Activated CD8-positive, alpha-beta memory T cell treated with anti-CD3 and anti-CD28 coated beads for 36 hours (primary cell): ENCODE results near the gene VGF. TPM values are rescaled to one million over a fixed set of nuclear protein-coding genes. Genes with fewer than 3 reads are reported as not detected.
"Not testable (repeated sequence)": the region's sequence is repeated elsewhere in the genome, so short reads cannot be mapped to it uniquely, and the experiment has no call there.

Experiments used
- CTCF ChIA-PET: fragments of 350-600 bp; sonication (Branson Sonifier 250); formaldehyde crosslinking; loops from one replicate; lab custom pipeline; 2021; ENCODE audit warnings: antibody characterized with exemption; lab: Charles Lee
- POLR2A ChIA-PET: fragments of 350-600 bp; sonication (Branson Sonifier 250); formaldehyde crosslinking; loops from one replicate; lab custom pipeline; 2021; ENCODE audit warnings: antibody characterized with exemption; lab: Charles Lee
- total RNA-seq, 2 experiments: library from RNA; stranded (reverse); gene quantifications; one replicate each; pipeline ENCODE4 v1.2.3, GENCODE V29; 2021

VGF gene
- total RNA-seq, 2 experiments from 2014 or later, result 0.08 to 0.17 TPM

DNA sequence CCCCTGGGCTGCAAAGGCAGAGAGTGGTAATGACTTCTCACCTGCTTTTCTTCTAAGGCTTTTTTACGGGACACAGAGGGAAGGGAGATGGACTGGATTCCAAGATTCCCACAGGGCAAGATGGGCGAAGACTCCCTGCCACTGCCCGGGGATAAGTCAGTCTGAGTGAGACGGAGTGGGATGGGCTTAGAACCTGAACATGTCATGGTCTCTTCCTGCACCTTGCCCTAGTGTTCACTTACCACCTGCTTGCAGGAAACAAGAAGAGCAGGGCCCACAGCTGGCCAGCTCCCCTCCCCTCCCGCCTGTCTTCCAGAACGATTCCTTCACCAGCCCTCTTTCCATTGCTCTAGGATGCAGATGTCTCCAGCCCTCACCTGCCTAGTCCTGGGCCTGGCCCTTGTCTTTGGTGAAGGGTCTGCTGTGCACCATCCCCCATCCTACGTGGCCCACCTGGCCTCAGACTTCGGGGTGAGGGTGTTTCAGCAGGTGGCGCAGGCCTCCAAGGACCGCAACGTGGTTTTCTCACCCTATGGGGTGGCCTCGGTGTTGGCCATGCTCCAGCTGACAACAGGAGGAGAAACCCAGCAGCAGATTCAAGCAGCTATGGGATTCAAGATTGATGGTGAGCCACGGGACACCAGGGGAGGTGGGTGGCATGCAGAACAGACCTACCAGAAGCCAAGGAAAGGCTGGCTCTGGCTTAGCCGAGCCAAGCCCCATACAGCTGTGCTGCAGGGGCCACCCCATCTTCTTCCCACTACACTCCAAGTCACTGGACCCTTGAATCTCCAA lies 37.1 kb downstream of the VGF start:
- ChIA-PET POLR2A (interaction anchor here (0.6 kb wide), 1 partner anchor 237 kb away, joined by 3 read pairs; no protein-coding TSS in a partner anchor), CTCF (interaction anchor here (0.9 to 1.3 kb wide), 4 partner anchors 13 to 155 kb away, joined by 3 to 4 read pairs (median 4); no protein-coding TSS in a partner anchor)

DNA sequence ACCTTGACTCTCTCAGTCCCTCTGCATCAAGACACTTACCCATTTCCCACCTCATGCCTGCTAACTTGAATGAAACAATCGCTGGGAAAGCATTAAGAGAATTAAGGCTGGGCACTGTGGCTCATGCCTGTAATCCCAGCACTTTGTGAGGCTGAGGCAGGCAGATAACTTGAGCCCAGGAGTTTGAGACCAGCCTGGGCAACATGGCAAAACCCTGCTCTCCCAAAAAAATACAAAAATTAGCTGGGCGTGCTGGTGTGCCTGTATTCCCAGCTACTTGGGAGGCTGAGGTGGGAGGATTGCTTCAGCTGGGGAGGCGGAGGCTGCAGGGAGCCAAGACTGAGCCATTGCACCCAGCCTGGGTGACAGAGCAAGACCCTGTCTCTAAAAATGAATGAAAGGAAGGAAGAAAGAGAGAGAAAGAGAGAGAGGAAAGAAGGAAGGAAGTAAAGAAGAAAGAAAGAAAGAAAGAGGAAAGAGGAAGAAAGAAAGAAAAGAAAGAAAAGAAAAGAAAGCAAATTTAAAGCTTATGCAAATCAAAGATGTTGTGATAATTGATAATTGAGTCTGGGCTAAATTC lies 37.8 kb downstream of the VGF start:
- CTCF ChIA-PET, result interaction anchor here (0.9 to 1.3 kb wide), 4 partner anchors 13 to 50 kb away, joined by 3 to 4 read pairs (median 4); no protein-coding TSS in a partner anchor
- POLR2A ChIA-PET, result interaction anchor here (0.6 kb wide), 1 partner anchor 236 kb away, joined by 3 read pairs; no protein-coding TSS in a partner anchor

DNA sequence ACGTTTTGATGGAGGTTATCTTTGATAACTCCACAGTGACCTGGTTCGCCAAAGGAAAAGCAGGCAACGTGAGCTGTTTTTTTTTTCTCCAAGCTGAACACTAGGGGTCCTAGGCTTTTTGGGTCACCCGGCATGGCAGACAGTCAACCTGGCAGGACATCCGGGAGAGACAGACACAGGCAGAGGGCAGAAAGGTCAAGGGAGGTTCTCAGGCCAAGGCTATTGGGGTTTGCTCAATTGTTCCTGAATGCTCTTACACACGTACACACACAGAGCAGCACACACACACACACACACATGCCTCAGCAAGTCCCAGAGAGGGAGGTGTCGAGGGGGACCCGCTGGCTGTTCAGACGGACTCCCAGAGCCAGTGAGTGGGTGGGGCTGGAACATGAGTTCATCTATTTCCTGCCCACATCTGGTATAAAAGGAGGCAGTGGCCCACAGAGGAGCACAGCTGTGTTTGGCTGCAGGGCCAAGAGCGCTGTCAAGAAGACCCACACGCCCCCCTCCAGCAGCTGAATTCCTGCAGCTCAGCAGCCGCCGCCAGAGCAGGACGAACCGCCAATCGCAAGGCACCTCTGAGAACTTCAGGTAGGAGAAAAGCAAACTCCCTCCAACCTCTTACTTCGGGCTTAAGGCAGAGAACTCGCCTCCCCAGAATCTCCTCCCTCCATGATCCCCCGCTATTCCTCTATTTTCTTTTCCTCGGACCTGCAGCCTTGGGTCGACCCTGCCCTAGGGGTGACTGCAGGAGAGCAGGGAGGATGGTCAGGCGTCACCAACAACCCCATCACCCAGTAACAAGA lies 38.5 kb downstream of the VGF start, which contains the start of gene SERPINE1:
TSS of gene SERPINE1 (plus strand) at position 454 of the 809 bp plus-strand sequence. CDS start 1,290 bp downstream, outside the sequence.
- POLR2A ChIA-PET, result no interaction called here

DNA sequence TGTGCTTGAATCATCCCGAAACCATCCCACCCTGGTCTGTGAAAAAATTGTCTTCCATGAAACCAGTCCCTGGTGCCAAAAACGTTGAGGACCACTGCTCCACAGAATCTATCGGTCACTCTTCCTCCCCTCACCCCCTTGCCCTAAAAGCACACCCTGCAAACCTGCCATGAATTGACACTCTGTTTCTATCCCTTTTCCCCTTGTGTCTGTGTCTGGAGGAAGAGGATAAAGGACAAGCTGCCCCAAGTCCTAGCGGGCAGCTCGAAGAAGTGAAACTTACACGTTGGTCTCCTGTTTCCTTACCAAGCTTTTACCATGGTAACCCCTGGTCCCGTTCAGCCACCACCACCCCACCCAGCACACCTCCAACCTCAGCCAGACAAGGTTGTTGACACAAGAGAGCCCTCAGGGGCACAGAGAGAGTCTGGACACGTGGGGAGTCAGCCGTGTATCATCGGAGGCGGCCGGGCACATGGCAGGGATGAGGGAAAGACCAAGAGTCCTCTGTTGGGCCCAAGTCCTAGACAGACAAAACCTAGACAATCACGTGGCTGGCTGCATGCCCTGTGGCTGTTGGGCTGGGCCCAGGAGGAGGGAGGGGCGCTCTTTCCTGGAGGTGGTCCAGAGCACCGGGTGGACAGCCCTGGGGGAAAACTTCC lies 39.2 kb downstream of the VGF start:
- POLR2A ChIA-PET, result interaction anchor here (0.6 kb wide), 1 partner anchor 33 kb away, joined by 5 read pairs; no protein-coding TSS in a partner anchor
- CTCF ChIA-PET, result interaction anchor here (1.3 to 2.6 kb wide), 3 partner anchors 18 to 92 kb away, joined by 4 to 11 read pairs (median 4); partner anchors contain the start of gene ZNHIT1

More for the DNA sequence above, 38.5 kb downstream of the VGF start, which contains the start of gene SERPINE1:
- CTCF ChIA-PET, result interaction anchor here (1.3 to 2.6 kb wide), 3 partner anchors 17 to 91 kb away, joined by 4 to 11 read pairs (median 4); partner anchors contain the start of gene ZNHIT1

DNA sequence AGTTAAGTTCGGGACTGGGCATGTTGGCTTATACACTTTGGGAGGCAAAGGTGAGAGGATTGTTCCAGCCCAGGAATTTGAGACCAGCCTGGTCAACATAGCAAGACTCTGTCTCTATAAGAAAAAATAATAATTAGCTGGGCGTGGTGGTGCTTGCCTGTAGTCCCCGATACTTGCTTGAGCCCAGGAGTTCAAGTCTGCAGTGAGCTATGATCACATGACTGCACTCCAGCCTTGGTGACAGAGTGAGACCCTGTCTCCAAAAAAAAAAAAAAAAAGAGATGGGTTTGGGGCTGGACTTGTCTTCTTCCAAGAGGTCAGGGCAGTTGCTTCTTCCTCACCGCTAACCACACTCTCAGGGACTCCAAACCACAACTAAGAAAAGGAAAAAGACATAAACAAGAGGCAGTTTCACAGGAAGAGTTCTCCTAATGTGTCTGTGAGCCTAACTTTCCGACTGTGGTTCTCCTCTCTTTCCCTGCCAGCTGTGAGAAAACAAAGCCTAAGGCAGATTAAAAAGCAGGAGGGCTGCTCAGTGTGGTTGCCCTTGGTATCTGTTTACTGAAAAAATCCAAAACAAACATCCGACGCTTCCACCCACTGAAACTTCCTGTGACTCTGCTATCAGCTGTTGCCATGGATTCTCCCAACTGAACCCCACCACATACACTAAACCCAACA lies 40.9 kb downstream of the VGF start:
- POLR2A ChIA-PET, result no interaction called here
- CTCF ChIA-PET, result interaction anchor here (0.6 to 2.6 kb wide), 3 partner anchors 19 to 47 kb away, joined by 5 to 11 read pairs (median 7); no protein-coding TSS in a partner anchor

DNA sequence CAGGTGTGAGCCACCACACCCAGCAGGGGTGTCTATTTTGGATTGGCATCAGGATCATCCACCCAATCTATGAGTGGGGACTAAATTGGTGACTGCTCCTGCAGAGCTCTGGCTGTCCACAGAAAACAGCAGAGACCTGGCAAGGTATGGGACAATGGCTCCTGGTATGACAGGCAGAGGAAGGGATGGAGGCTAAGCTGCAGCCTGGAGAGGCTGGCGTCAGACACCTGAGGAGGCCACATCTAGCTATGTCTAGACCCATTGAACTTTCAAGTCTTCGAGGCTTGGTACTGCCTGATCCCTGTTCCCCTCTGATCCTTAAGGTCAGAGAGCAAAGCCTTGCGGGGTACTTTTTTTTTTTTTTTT lies 41.7 kb downstream of the VGF start:
- CTCF ChIA-PET, result interaction anchor here (0.6 to 1.7 kb wide), 4 partner anchors 20 to 226 kb away, joined by 3 to 7 read pairs (median 3); no protein-coding TSS in a partner anchor
- POLR2A ChIA-PET, result no interaction called here

DNA sequence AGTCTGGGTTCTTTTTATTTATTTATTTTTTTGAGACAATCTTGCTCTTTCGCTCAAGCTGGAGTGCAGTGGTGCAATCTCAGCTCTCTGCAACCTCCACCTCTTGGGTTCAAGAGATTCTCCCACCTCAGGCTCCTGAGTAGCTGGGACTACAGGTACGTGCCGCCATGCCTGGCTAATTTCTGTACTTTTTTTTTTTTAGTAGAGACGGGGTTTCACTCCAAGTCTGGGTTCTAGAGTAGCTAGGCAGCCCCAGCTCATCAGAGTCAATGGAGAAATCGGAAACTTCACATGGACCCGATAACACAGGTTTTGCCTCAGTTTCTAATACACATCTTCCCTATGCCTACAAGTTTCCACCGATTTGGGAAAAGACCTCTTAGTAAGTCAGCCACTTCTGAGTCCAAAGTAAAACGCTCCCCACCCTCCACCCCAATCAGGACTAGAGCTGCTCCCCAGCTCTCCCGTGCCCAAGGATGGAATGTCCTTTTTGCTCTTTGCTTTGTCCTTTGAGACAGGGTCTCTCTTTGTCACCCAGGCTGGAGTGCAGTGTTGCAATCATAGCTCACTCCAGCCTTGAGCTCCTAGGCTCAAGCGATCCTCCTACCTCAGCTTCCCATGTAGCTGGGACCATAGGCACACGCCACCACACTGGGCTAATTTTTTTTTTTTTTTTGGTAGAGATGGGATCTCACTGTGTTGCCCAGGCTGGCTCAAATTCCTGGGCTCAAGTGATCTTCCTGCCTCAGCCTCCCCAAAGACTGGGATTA lies 42.3 kb downstream of the VGF start:
- POLR2A ChIA-PET, result no interaction called here
- CTCF ChIA-PET, result interaction anchor here (0.6 to 1.7 kb wide), 5 partner anchors 21 to 225 kb away, joined by 3 to 7 read pairs (median 3); no protein-coding TSS in a partner anchor

DNA sequence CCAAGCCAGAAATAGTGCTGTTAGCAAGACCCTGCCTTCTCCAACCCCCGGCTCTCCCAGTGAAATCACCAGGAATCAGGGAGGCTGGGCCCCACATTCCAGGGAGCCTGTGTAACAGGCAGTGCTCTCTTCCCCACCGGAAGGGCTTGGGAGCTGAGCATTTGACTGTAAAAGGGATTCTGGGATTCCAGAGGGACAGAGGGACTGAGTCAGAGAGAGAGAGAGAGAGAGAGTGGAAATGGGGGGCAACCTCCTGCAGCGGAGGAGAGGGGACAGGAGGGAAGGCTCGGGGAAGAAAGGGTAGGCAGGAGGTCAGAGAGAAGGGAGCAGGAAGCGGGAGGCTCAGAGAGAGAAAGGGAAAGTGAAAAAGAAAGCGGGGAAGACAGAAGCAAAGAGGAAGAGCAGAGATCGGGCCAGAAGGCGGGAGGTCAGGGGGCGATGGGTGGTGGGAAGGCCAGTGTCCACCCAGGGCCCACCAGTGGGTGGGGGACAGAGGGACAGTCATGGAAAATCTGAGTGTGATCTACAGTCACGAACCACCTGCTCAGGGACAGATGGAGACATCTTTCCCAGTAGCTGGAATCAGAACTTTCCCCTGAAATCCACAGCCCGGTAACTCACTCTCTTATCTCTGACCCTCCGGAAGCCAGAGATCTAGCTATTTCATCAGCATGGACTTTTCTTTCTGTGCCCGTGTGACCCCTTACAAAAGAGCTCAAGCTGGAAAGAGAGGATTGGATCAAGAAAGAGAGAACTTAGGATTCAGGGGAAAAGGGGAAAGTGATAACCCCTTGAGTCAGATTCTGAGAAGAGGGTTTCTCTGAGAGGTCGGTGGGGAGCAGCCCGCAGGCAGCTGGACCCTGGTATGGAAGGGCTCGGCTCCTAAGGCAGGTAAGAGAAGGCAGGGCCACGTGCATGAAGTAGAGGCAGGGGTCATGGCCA lies 43.1 kb downstream of the VGF start:
- ChIA-PET POLR2A (no interaction called here), CTCF (interaction anchor here (1.1 to 1.7 kb wide), 4 partner anchors 22 to 224 kb away, joined by 3 to 7 read pairs (median 3); no protein-coding TSS in a partner anchor)

DNA sequence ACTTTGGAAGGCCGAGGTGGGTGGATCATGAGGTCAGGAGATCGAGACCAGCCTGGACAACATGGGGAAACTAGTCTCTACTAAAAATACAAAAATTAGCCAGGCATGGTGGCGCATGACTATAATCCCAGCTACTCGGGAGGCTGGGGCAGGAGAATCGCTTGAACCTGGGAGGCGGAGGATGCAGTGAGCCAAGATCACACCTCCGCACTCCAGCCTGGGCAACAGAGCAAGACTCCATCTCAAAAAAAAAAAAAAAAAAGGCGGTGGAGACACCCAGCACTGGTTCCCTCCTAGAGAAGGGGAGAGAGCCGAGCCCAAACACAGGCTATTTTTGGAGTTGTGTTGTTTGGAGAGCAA lies 43.8 kb downstream of the VGF start:
- POLR2A ChIA-PET, CTCF ChIA-PET: not testable (repeated sequence)

DNA sequence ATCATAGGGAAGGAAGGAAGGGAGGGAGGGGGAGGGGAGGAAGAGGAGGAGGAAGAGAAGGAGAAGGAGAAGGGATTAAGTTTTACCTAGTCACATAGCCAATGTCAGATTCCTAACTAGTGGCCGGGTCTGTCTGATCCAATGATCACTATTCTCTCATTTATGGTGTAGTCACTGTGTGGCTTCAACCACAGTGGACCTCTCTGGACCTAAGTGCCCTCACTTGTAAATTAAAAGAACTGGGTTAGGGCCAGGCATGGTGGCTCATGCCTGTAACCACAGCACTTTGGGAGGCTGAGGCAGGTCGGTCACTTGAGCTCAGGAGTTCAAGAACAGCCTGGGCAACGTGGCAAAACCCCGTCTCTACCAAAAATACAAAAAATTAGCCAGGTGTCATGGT lies 45.1 kb downstream of the VGF start:
- ChIA-PET CTCF (no interaction called here), POLR2A (no interaction called here)

DNA sequence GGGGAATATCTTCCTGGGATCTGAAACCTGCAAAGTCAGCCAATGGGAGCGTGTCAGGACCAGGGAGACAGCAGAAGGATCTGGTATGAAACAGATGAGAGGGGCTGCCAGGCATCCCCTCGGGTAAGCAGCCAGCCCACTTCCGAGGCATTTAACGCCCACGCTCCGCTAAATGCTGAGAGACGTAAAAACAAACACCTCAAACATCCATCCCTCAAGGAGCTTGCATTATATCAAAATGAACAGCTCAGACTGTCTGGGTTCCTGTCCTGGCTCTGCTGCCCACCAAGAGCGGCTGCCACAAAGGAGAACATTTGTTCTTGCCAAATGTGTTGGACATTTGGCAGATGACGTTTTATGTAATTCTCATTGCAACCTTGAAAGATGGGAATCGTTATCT lies 45.5 kb downstream of the VGF start:
- POLR2A ChIA-PET, result no interaction called here
- CTCF ChIA-PET, result no interaction called here

DNA sequence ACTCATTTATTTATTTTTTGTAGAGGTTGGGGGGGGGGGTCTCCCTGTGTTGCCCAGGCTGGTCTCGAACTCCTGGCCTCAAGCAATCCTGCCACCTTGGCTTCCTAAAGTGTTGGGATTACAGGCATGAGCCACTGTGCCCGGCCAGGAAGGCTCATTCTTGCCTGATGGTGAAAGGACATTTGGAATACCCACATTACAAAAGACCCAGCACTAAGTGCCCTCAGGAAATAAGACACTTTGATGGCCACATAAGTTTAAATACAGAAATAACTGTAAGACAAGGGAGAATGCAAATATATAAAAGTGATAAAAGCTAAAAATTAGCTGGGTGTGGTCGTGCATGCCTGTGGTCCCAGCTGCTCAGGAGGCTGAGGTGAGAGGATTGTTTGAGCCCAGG lies 46.5 kb downstream of the VGF start:
- ChIA-PET POLR2A (no interaction called here), CTCF (interaction anchor here (0.6 to 0.7 kb wide), 2 partner anchors 136 to 321 kb away, joined by 3 to 5 read pairs; no protein-coding TSS in a partner anchor)

DNA sequence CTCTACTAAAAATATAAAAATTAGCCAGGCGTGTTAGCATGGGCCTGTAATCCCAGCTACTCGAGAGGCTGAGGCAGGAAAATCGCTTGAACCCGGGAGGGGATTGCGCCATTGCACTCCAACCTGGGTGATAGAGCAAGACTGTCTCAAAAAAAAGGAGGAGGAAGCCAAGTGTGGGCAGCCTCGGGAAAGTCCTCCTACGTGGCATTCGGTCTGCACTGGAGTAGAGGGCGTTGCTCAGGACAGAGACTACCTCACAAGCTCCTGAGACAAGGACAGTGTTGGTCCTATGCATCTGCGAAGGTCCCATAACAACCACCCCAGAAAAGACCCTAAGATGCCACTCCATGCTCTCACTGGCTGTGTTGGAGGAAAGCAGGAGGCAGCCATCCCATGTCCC lies 48.5 kb downstream of the VGF start:
- ChIA-PET CTCF (interaction anchor here (0.5 to 0.7 kb wide), 3 partner anchors 9 to 30 kb away, joined by 3 to 4 read pairs (median 3); no protein-coding TSS in a partner anchor), POLR2A (no interaction called here)

DNA sequence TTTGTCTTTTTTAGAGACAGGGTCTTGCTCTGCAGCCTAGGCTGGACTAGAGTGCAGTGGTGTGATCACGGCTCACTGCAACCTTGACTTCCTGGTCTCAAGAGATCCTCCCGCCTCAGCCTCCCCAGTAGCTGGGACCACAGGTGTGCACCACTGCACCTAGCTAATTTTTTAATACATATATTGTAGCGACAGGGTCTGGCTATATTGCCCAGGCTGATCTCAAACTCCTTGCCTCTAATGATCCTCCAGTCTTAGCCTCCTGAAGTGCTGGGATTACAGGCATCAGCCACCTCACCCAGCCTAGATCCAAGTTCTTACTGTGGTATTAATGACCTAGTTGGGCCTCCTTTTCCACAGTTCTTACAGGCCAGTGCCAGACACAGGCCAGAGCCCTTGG lies 50.2 kb downstream of the VGF start:
- CTCF ChIA-PET, result no interaction called here
- POLR2A ChIA-PET, result no interaction called here

DNA sequence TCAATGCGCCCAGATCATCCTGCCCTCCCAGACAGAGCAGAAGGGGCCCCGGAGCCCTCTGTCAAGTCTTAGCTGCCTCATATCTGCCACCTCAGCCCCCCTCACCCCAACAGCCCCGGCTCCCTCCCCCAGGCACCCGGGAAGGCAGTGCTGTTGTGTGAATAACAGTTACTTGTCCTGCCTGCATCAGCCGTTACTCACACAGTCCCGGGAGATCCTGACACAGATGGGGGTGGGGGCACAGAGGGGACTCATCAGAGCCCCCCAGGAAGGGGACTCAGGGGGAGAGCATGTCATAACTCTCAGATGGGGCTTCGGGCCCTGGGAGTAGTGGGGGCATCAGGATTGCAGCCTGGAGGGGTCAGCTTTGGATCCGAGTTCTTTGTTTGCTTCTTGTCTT lies 50.9 kb downstream of the VGF start:
- CTCF ChIA-PET, result no interaction called here

DNA sequence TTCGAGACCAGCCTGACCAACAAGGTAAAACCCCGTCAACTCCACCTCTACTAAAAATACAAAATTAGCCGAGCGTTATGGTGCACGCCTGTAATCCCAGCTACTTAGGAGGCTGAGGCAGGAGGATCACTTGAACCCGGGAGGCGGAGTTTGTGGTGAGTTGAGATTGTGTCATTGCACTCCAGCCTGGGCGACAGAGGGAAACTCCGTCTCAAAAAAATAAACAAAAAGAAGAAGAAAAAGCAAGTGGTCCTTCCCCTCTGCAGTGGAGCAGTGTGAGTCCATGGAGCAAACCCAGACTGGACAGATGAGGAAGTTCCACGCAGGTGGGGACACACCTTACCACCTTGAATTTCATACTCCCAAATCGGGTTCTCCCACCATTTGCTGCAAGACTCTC lies 51.5 kb downstream of the VGF start:
- CTCF ChIA-PET, result interaction anchor here (0.6 kb wide), 1 partner anchor 645 kb away, joined by 3 read pairs; no protein-coding TSS in a partner anchor
- POLR2A ChIA-PET, result no interaction called here

More for the DNA sequence above, 50.9 kb downstream of the VGF start:
- POLR2A ChIA-PET, result no interaction called here
